GM18867 (cell line): Measurements from ENCODE around the gene FHIT.

ENCODE experiments used
- ATAC-seq: cut with Tn5 transposase; IDR thresholded peaks from one replicate; pipeline ENCODE4 v1.9.1; 2021; ENCODE audit warnings: mild to moderate bottlenecking, moderate library complexity; ENCODE audit not compliant: unreplicated experiment

The FHIT gene

DNA sequence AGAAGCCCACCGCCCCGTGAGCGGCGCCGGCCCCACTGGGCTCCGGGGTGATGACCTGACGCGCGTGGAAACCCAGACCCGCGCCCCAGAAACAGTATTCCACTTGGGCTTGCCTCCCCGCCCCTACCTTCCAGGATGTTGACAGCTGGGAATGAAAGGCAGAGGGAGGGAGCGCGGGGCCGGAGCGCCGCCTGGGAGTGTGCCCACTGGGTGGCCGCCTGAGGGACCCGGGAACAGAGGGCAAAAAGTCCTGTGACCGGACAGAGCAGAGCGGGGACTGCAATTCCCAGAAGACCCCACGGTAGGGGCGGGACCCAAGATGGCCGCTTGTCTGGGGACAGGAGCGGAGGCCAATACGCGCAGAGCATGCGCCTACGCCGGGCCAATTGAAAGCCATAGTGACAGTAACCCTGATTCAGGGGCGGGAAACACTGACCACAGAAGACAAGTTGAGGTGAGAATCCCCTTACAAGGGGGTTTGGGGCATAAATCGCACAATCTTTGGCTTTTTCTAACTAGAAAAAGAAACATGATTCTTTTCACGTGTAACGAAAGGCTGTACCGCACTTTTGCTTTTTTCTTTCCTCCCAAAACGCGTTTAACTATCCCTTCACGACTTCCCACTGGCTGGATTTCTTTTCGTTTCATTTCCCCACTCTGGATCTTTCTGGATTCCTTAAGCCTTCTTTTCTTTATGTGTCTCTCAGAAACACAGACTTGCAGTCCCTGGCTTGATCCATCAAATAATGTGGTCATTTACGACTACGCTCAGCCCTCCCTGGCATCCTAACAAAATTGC lies at the start of gene FHIT:
Gene FHIT, minus strand, starts transcription at position 279 of the 799 bp plus-strand sequence.
- ATAC-seq, result peak; percentile 90

DNA sequence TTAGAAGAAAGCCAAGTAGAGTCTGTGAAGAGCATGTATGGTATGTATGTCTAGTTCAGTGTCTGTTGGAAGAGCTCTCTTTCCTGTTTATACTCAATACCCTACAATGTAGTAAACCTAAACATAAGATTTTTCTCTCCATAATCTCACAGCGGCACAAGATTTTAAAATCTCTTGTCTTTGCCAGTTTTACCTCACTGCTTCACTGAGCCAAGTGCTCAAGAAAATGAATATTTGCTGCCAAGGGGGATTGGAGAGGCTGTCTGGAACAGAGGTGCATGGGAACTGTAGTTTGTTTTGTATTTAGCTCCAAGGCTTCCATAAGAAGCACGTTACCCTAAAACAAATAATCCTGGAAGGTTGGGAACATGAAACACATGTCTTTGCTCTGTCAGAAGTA lies 49.5 kb upstream of the FHIT start:
- no peak for ATAC-seq

DNA sequence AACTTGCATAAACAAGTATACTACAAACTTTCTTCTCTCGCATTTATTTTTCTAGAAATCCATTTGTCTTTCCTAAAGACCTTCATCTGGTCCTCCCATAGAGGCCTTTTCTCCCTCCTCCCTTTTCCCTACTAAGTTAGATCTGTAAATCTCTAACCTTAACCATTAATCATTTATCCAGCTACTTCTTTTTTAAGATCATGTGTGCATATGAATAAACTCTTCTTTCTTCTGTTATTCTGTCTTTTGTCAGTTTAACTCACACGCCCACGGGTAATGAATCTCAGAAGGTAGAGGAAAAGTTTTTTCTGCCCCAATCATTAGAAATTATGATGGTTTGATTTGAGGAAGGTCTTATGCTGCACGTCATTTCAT lies 48.7 kb upstream of the FHIT start:
- ATAC-seq, result no peak

DNA sequence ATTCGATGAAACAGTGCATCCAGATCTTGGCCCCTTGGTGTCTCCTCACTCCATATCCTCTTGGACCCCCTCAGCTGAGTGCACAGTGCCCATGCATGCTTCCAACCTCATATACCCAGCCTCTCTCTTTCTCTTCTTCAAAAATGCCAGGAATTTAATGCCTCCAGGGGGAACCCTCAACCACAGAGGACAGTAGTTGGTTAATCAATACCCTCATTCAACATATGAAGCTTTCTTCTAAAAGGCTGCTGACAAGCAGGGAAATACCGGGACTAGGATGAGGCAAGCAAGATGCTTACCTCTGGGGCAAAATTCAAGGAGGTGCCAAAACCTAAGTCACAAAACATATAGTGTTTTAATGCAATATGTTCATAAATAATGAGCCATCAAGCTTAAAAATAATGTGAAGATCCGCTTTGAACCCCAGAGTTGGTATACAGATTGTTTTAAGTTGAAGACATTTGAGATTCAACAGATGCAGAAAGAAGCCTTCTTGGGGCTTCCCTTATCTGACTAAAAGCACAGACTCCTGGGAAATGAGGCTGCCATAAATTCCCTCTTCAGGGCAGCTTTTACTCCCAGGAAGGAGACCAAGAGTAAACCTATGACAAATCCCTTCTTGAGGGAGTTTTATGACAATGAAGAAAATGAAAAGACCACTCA lies 48.2 kb upstream of the FHIT start:
- no peak for ATAC-seq

DNA sequence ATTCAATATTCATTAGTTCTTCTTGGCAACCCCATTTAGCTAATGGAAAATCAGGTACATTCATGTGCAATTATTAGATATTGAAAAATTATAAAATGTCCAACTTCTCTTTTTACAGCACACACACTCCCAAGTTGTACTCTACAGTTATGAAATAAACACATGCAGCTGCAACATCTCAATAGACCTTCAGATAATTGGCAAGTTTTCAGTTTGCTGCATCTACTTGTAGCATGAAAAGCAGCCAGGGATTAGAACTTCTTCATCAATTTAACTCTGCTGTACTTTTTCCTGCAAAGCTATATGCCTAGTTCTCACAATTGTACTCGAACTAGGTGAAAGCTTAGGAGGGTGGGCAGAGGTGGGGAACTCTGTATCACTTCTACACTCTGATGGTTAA lies 46.6 kb upstream of the FHIT start:
- no peak for ATAC-seq

- ATAC-seq, result no peak
These were observed 37.2 kb upstream of the FHIT start for GRCh38 chr3:61288446-61288845.

- ATAC-seq, result no peak
These were observed 32.6 kb upstream of the FHIT start for GRCh38 chr3:61283876-61284275.

DNA sequence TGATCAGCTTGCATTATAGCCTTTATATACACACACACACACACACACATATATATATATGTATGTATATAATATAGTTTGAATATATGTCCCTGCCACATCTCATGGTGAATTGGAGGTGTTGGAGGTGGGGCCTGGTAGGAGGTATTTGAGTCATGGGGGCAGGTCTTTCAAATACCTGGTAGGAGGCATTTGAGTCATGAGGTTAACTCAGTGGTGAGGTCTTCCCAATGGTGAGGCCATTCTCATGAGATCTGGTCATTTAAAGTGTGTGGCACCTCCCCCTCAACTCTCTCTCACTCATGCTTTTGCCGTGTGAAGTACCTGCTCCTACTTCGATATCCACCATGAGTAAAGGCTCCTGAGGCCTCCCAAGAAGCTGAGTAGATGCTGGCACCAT lies 27.5 kb upstream of the FHIT start:
- ATAC-seq, result no peak

- no peak for ATAC-seq
These were observed 26.2 kb upstream of the FHIT start for GRCh38 chr3:61277411-61277810.

GRCh38 chr3:61269435-61269834 lies 18.2 kb upstream of the FHIT start:
- no peak for ATAC-seq

DNA sequence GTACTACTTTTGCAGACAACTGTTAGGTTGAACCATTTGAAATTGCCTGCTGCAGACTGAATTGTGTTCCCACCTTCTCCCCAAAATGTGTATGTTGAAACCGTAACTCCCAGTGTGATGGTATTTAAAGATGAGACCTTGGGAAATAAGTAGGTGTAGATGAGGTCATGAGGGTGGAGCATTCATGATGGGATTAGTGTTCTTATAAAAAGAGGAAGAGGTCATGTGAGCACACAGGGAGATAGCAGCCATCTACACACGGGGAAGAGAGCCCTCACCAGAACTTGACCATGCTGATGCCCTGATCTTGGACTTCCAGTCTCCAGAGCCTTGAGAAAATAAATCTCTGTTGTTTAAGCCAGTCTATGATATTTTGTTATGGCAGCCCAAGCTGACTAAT lies 17.4 kb upstream of the FHIT start:
- no peak for ATAC-seq

GRCh38 chr3:61264281-61264680 lies 13.0 kb upstream of the FHIT start:
- ATAC-seq, result no peak

DNA sequence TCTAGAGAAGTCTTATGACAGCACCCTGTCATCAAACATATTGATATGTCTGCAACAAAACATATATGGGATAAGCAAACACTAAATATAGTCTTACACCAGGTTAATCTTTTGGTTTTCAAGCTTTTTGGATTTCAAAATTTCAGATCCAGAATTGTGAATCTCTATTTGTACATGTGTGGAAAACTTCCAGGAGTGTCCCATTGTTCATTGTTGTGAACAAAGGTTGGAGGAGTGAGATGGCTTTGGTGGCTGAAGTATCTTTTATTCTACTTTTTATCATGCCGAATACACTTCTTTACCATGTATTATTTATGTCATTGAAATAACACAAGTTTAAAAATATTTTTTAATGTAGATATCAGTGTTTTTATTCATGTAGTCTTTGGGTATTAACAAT lies 5.9 kb upstream of the FHIT start:
- no peak for ATAC-seq

DNA sequence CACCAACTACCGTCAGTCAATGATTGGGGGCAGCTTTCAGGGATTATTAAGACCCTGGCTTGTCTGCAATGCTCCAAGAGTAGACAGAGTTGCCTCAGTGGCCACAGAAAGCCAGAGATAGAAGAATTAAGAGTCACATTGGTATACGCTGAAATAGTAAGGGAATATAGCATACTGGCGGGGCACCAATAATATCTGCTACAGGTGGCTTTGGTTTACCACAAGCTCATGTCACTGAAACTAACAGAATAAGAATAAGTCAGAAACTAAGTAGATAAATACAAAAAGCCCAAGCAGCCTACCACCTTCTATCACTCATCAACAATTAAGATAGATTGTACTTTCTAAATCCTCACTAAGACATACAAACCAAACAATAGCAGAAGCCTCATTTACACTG lies 2.5 kb upstream of the FHIT start:
- no peak for ATAC-seq

DNA sequence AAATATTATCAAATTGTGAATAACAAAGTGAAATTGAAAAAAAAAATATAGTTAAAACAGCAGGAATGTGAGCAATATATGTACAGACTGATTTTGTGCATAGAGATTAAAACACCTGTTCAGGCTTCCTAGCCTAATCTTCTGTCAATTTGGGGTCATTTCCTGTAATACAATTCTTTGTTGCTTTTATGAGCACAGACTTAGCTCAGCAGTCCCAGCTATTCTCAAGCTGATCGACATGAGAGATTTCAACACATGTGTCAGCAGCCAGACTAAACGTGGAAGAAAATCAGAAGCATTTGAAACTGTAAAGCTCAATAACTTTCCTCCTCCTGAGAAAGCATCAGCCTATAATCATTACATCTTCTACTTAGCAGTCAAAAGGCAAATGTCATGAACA lies 1.6 kb upstream of the FHIT start:
- no peak for ATAC-seq

DNA sequence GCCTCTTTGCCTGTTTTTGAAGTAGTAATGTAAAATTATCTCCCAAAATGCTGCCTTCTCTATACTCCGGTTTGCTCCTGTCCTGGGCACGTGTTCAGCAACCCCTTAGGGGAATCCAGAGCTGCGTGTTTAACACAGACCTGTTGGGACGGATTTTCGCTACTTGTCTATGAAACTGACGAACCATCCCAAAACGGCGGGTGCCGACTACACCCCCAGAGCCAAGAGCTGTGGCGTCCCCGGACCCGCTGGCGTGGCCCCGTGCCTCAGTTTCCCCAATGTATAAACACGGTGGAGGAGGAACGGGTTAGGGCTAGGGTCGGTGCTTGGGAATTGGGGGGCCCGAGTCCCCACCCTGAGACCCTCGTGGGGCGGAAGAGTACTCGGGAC lies 473 bp downstream of the FHIT start:
- ATAC-seq, result no peak

GRCh38 chr3:61248496-61248895 lies 2.8 kb downstream of the FHIT start:
- ATAC-seq, result no peak

DNA sequence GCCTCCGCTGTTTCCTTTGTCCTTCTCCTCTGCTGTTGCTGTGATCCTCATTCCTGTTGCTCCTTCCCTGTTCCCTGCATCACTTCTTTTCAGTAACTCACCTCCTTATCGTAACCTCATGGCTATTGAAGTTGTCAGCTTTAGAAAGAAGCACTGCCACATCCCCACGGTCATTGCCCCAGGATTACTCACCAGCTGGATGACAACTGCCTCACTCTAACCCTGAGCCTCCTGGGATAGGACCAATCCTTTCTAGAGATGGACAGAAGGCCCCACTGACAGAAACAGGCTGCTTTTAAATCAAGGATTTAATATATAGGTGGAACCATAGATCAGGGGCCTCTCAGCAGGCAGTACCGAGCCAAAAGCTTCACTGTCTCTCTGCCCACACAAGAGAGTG lies 4.1 kb downstream of the FHIT start:
- ATAC-seq, result no peak

DNA sequence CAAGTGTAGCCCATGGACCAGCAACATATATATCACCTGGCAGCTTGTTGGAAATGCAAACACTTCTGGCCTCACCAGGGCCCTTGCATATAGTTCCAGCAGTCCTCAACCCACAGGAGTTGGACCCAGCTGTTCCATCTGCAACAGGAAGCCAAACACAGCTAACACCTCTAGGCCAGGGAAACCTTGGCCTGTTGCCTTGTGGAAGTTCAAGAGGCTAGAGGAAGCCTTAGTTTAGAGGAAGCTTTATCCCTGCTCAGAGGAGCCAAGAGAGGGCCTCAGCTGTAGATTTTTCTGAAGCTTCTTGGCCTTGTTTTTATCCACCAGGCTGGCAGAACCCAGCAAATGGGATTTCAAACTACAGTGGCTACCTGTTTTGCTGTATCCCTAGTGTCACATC lies 11.4 kb downstream of the FHIT start:
- ATAC-seq, result no peak

DNA sequence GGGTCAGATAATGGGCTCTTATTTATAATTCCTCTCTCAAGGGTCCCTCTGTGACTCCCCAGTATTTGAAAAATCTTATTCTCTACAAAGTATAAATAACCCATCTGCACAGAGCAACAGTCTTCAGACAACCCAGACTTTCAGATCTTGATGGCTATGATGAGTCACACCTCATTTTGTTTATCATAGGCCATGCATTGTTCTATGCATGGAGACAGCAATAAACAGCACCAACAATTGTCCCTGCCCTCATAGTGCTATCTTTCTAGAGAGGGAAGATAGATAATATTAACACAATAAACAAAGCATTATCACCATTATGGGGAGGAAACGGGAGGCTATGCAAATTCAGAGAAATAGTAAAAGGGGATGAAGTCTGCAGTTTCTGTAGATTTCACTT lies 13.4 kb downstream of the FHIT start:
- ATAC-seq, result peak; percentile 33

GRCh38 chr3:61236556-61236955 lies 14.7 kb downstream of the FHIT start:
- ATAC-seq, result peak; percentile 86

DNA sequence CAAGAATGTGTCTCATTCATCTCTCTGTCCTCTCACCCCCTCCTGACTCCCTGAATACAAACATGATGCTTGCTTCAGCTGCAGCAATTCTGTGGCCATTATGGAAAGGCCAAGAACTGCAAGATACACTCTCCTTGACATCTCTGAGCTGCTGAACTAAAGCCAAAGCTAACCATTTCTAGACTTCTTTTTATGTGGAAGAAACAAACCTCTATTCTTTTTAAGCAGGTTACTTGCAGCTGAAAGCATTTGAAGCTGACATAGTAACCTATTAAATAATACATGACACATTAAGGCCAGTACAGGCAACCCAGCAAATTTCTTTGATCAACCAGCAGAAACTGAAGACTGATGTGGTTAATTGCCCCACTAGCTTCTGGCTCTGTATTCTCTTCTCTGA lies 17.5 kb downstream of the FHIT start:
- no peak for ATAC-seq

DNA sequence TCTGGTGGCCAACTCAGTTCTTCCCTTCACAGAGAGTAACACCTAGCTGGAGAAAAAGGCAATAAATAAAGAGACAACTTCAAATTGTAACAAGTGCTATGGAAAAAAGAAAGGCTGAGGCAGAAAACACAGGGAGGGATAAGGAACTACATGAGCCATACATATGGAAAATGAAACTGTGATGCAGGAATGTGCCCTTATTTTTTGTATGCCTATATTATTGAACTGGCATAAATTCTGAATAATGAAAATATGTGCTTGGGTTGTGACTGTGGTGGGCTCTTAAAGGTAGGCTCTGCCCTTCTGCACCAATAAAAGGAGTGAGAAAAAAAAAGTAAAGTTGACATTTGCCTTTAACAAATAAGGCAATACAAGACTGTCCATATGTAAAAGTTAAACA lies 19.6 kb downstream of the FHIT start:
- ATAC-seq, result no peak
